HepG2 (cell line): Measurements from ENCODE around the gene CDK2. TPM values are rescaled to one million over a fixed set of nuclear protein-coding genes. Genes with fewer than 3 reads are reported as not detected.

Experiments used
- ELF1 ChIP-seq: sonication (generic); formaldehyde crosslinking; IDR thresholded peaks from 2 replicates; pipeline ENCODE4 v1.4.0; 2020; ENCODE audit warnings: missing genetic modification reagents
- ERF ChIP-seq: IDR thresholded peaks from 2 replicates; pipeline ENCODE4 v1.6.1; 2018; ENCODE audit warnings: missing biosample characterization, missing genetic modification reagents
- GABPA ChIP-seq, 2 experiments: IDR thresholded peaks; 2 replicates each; pipeline ENCODE4 v1.6.1; 2011 to 2016; ENCODE audit warnings: low read depth in 2 of 2, low read length in 1 of 2, missing biosample characterization in 1 of 2, missing genetic modification characterization in 1 of 2
- GATAD2A ChIP-seq: IDR thresholded peaks from 2 replicates; pipeline ENCODE4 v1.6.1; 2016
- GLI4 ChIP-seq: sonication (generic); formaldehyde crosslinking; IDR thresholded peaks from 2 replicates; pipeline ENCODE4 v1.5.1; 2020; ENCODE audit warnings: missing genetic modification reagents, mild to moderate bottlenecking, moderate library complexity, borderline replicate concordance
- HCFC1 ChIP-seq: fragments of 150-350 bp; IDR thresholded peaks from 2 replicates; pipeline ENCODE4 v1.6.1; 2014; ENCODE audit warnings: low read depth, low read length
- HOXA3 ChIP-seq: sonication (generic); formaldehyde crosslinking; IDR thresholded peaks from 2 replicates; pipeline ENCODE4 v1.5.0; 2020; ENCODE audit warnings: missing genetic modification reagents
- POLR2A ChIP-seq, 2 experiments: IDR thresholded peaks; 2 replicates each; pipeline ENCODE4 v1.6.1; 2011; ENCODE audit warnings: low read depth in 2 of 2, low read length in 2 of 2, mild to moderate bottlenecking in 1 of 2, moderate library complexity in 1 of 2; ENCODE audit not compliant: insufficient read depth in 1 of 2
- SAFB2 ChIP-seq: sonication (generic); formaldehyde crosslinking; IDR thresholded peaks from 2 replicates; pipeline ENCODE4 v1.5.1; 2020; ENCODE audit warnings: missing genetic modification reagents, low read depth, mild to moderate bottlenecking, borderline replicate concordance
- ZNF333 ChIP-seq: sonication (generic); formaldehyde crosslinking; IDR thresholded peaks from 2 replicates; pipeline ENCODE4 v1.4.0; 2020; ENCODE audit warnings: mild to moderate bottlenecking, missing genetic modification reagents, borderline replicate concordance
- ZNF572 ChIP-seq: sonication (generic); formaldehyde crosslinking; IDR thresholded peaks from 2 replicates; pipeline ENCODE4 v1.5.1; 2020; ENCODE audit warnings: mild to moderate bottlenecking, missing genetic modification reagents
- ZNF749 ChIP-seq: sonication (generic); formaldehyde crosslinking; IDR thresholded peaks from 2 replicates; pipeline ENCODE4 v1.8.0; 2022; ENCODE audit warnings: mild to moderate bottlenecking, missing genetic modification reagents, moderate library complexity, borderline replicate concordance
- polyA plus RNA-seq, 8 experiments: library from polyadenylated mRNA; depleted of rRNA in 3 of 8; stranded (reverse) in 7 of 8; unstranded in 1 of 8; fragments of >200 nt; fragmentation: Illumina TruSeq in 4 of 8; extraction: Trizol in 4 of 8; gene quantifications; 2 replicates each; pipeline versions ENCODE4 v1.2.1 to v1.2.3, GENCODE V29; 2011 to 2016; ENCODE audit warnings: low read depth in 4 of 8, missing spikeins in 1 of 8, mixed read lengths in 1 of 8; ENCODE audit not compliant: insufficient read depth in 1 of 8
- total RNA-seq, 5 experiments: library from RNA; depleted of rRNA; stranded (reverse); fragments of >200 nt; fragmentation: Illumina TruSeq; extraction: Trizol; gene quantifications; 2 replicates each; pipeline ENCODE4 v1.2.3, GENCODE V29; 2016; ENCODE audit warnings: low read depth in 1 of 5
- TF ChIP-seq, protein P1 (sequence below): IDR thresholded peaks from 2 replicates; pipeline ENCODE4 v1.6.1; 2018; ENCODE audit warnings: missing genetic modification reagents
- TF ChIP-seq, protein P2 (sequence below): IDR thresholded peaks from 2 replicates; pipeline ENCODE4 v1.6.1; 2016; ENCODE audit warnings: missing genetic modification reagents, missing compliant biosample characterization
- TF ChIP-seq, protein P3 (sequence below): sonication (generic); formaldehyde crosslinking; IDR thresholded peaks from 2 replicates; pipeline ENCODE4 v1.8.0; 2022; ENCODE audit warnings: mild to moderate bottlenecking, missing genetic modification reagents; ENCODE audit not compliant: insufficient replicate concordance
- TF ChIP-seq, protein P4 (sequence below): sonication (generic); formaldehyde crosslinking; IDR thresholded peaks from 2 replicates; pipeline ENCODE4 v1.4.0; 2020; ENCODE audit warnings: missing genetic modification reagents

CDK2 gene
- total and polyA plus RNA-seq, 2 of the 13 experiments (the other 11 are each of a cell fraction or from before 2014, with no cell fraction given): 47.5 to 52.6 TPM

DNA sequence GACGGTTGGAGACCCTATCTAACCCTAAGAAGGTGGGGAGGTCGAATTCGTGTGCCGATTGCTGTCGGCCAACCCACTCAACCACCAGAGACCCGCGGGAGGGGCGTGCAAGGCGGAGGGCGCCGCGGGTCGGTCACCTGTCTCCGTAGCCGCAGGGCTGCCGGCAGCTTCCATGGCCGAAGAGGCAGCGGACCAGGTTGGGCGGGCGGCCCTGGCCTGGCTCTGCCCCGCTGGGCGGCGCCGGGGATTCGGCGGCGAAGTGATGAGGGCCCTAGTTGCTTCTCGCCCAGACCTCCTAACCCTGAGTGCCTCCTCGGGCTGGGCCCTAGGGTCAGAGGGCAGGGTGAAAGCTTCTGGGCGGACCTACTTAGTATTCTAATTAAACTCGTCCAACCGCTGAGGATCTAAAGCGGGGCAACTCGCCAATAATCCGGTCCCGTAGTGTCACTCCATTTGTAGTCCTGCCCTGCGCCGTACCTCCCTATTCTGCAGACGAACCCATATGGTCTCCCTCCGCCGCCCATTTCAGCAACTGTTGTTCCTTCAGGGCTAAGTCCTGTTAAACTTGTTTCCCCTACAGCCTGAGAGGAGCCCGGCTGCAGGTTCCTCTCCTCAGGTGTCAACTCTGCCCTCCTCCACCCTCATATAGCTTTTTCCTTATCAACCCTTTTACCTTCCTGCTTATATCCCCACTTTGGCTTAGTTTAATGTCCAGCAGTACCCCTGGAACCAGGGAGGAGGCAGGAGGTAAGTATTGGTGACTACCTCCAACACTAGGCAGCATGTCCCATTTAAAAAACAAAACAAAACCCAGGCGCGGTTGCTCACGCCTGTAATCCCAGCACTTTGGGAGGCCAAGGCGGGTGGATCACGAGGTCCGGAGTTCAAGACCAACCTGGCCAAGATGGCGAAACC lies 38.8 kb upstream of the CDK2 start, which contains the start of gene PYM1 (continued):
- TF ChIP-seq ERF (CRISPR knock-in tag): peak; percentile 52; the same call in 1 of the 2 replicates
- TF ChIP-seq, protein P1, sequence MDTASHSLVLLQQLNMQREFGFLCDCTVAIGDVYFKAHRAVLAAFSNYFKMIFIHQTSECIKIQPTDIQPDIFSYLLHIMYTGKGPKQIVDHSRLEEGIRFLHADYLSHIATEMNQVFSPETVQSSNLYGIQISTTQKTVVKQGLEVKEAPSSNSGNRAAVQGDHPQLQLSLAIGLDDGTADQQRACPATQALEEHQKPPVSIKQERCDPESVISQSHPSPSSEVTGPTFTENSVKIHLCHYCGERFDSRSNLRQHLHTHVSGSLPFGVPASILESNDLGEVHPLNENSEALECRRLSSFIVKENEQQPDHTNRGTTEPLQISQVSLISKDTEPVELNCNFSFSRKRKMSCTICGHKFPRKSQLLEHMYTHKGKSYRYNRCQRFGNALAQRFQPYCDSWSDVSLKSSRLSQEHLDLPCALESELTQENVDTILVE (CRISPR knock-in tag): peak; percentile 56
- peak; percentile 10; the same call in 1 of the 2 replicates for TF ChIP-seq GABPA (IDR thresholded peaks at IDR 0.05; ENCODE audit: low read depth, low read length)
- peak; percentile 52 for TF ChIP-seq GABPA (CRISPR knock-in tag; IDR thresholded peaks at IDR 0.05; ENCODE audit: low read depth)
- no peak for TF ChIP-seq HCFC1
- peak; percentile 66; the same call in 1 of the 2 replicates for TF ChIP-seq GLI4 (CRISPR knock-in tag)
- 0 out of 2 replicates have a peak, but pooled peaks have one; percentile 39 for TF ChIP-seq ZNF749 (CRISPR knock-in tag)
- TF ChIP-seq ZNF333 (CRISPR knock-in tag): 0 out of 2 replicates have a peak, but pooled peaks have one; percentile 28
- TF ChIP-seq HOXA3 (CRISPR knock-in tag): peak; percentile 36
- TF ChIP-seq ZNF572 (CRISPR knock-in tag): no peak
- TF ChIP-seq, protein P2, sequence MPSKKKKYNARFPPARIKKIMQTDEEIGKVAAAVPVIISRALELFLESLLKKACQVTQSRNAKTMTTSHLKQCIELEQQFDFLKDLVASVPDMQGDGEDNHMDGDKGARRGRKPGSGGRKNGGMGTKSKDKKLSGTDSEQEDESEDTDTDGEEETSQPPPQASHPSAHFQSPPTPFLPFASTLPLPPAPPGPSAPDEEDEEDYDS: peak; percentile 89; the same call in 1 of the 2 replicates
- TF ChIP-seq, protein P3, sequence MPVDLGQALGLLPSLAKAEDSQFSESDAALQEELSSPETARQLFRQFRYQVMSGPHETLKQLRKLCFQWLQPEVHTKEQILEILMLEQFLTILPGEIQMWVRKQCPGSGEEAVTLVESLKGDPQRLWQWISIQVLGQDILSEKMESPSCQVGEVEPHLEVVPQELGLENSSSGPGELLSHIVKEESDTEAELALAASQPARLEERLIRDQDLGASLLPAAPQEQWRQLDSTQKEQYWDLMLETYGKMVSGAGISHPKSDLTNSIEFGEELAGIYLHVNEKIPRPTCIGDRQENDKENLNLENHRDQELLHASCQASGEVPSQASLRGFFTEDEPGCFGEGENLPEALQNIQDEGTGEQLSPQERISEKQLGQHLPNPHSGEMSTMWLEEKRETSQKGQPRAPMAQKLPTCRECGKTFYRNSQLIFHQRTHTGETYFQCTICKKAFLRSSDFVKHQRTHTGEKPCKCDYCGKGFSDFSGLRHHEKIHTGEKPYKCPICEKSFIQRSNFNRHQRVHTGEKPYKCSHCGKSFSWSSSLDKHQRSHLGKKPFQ: peak; percentile 79
- 0 out of 2 replicates have a peak, but pooled peaks have one; percentile 30 for TF ChIP-seq SAFB2 (CRISPR knock-in tag)
- TF ChIP-seq, protein P4, sequence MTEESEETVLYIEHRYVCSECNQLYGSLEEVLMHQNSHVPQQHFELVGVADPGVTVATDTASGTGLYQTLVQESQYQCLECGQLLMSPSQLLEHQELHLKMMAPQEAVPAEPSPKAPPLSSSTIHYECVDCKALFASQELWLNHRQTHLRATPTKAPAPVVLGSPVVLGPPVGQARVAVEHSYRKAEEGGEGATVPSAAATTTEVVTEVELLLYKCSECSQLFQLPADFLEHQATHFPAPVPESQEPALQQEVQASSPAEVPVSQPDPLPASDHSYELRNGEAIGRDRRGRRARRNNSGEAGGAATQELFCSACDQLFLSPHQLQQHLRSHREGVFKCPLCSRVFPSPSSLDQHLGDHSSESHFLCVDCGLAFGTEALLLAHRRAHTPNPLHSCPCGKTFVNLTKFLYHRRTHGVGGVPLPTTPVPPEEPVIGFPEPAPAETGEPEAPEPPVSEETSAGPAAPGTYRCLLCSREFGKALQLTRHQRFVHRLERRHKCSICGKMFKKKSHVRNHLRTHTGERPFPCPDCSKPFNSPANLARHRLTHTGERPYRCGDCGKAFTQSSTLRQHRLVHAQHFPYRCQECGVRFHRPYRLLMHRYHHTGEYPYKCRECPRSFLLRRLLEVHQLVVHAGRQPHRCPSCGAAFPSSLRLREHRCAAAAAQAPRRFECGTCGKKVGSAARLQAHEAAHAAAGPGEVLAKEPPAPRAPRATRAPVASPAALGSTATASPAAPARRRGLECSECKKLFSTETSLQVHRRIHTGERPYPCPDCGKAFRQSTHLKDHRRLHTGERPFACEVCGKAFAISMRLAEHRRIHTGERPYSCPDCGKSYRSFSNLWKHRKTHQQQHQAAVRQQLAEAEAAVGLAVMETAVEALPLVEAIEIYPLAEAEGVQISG (CRISPR knock-in tag): no peak
- TF ChIP-seq ELF1 (CRISPR knock-in tag): 0 out of 2 replicates have a peak, but pooled peaks have one; percentile 10
- TF ChIP-seq GATAD2A: peak; percentile 58
- TF ChIP-seq POLR2A (IDR thresholded peaks at IDR 0.05; ENCODE audit: insufficient read depth in 1 of 2, low read depth in 2 of 2, low read length in 2 of 2): peak; percentile 64 to 86
